ENCODE results near the gene TMEM201.
A peak's percentile ranks its signal among the peaks of the same experiment; 100 is the strongest.

Gene TMEM201

DNA sequence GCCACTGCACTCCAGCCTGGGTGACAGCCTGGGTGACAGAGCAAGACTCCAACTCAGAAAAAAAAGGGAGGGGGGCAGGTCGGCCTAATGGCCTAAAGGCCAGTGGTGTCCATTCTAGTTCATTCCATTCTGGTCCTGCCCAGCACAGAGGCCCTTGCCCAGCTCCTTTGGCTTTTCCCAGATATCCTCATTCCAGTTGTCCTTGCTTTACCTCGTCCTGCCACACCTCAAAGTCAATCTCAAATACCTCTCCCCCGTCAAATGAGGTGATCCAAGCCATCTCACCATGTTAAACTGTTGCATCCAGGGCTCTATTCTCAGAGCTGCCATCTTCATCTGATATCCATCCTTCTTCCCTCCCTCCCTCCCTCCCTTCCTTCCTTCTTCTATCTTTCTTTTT, 42.9 kb downstream of the TMEM201 start:
- Histone ChIP-seq H3K9ac (ENCODE audit: low read length) (no peak overlapping the region), H3K9me3 (ENCODE audit: low read length) (no peaks in the 10 kb centered on the region), H3K27ac (ENCODE audit: low read depth, low read length) (no peak overlapping the region), H3K4me1 (ENCODE audit: insufficient read depth, low read length) (no peaks in the 10 kb centered on the region), H3K36me3 (ENCODE audit: insufficient read depth, low read length) (no peaks in the 10 kb centered on the region), H3K4me3 (ENCODE audit: low read depth in 1 of 2, low read length in 2 of 2) (no peak overlapping the region), H3K27me3 (ENCODE audit: control insufficient read depth in 1 of 2, insufficient read depth in 2 of 2, low read length in 2 of 2) (peaks cover 0 to 3% of the 10 kb centered on the region in 2 donors)

DNA sequence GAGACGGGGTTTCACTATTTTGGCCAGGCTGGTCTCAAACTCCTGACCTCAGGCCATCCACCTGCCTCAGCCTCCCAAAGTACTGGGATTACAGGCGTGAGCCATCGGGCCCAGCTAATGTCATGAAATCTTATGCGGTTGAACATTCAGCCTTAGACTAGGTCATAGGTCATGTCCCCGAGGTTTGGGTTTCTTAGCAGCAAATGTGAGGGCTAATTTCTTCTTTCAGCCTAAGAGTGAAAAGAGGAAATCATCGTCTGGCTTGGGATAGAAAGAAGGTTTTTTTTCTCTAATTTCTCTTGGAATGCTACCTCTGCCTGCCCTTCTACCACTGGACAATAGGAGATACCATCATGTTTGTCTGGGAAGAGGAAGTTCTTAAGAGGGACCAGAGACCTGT, 44.8 kb downstream of the TMEM201 start:
- Histone ChIP-seq H3K9ac (ENCODE audit: low read length) (no peak overlapping the region), H3K9me3 (ENCODE audit: low read length) (no peaks in the 10 kb centered on the region), H3K27me3 (ENCODE audit: control insufficient read depth in 1 of 2, insufficient read depth in 2 of 2, low read length in 2 of 2) (no peaks in the 10 kb centered on the region), H3K4me3 (ENCODE audit: low read depth in 1 of 2, low read length in 2 of 2) (no peak overlapping the region), H3K27ac (ENCODE audit: low read depth, low read length) (no peak overlapping the region), H3K36me3 (ENCODE audit: insufficient read depth, low read length) (no peaks in the 10 kb centered on the region), H3K4me1 (ENCODE audit: insufficient read depth, low read length) (no peaks in the 10 kb centered on the region)

DNA sequence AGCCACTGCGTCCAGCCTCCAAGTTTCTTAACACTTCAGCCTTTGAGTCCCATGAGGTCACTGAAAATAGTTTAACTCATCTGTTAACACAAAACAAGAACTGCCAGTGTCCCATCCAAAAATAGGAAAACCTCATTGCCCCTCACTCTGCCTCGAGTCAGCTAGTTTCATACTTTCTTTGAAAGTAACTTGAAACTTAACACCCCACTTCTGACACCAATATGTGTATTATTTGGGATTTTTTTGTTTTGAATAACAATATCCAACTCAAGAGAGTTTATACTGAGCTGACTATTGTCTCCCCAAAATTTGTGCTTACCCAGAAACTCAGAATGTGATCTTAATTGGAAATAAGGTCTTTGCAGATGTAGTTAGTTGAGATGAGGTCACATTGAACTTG, 45.9 kb downstream of the TMEM201 start:
- H3K9me3 ChIP-seq (ENCODE audit: low read length): no peaks in the 10 kb centered on the region
- no peaks in the 10 kb centered on the region for H3K27me3 ChIP-seq (ENCODE audit: control insufficient read depth in 1 of 2, insufficient read depth in 2 of 2, low read length in 2 of 2)
- no peak overlapping the region for H3K4me3 ChIP-seq (ENCODE audit: low read depth in 1 of 2, low read length in 2 of 2)
- no peak overlapping the region for H3K9ac ChIP-seq (ENCODE audit: low read length)
- H3K36me3 ChIP-seq (ENCODE audit: insufficient read depth, low read length): no peaks in the 10 kb centered on the region
- no peak overlapping the region for H3K27ac ChIP-seq (ENCODE audit: low read depth, low read length)
- no peaks in the 10 kb centered on the region for H3K4me1 ChIP-seq (ENCODE audit: insufficient read depth, low read length)

DNA sequence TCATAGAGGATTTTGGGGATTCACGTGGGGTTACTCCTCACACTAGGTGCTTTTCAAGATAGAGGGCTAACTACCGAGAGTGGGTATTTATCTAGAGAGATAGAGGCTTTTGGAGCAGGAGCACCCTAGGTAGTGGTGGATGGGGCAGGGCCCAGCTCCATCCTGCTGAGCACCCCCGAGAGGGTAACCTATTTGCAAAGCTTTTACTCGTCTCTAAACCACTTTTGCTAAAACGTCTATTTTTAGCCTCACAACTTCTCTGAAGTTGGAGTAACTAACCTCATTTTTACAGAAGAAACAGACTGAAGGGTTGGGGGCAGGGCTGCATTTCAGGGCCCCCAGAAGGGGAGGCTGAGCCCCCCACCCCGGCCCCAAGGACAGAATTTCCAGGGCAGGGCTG, 50.5 kb downstream of the TMEM201 start:
- no peaks in the 10 kb centered on the region for H3K36me3 ChIP-seq (ENCODE audit: insufficient read depth, low read length)
- peaks cover 0 to 7% of the 10 kb centered on the region in 2 donors for H3K27me3 ChIP-seq (ENCODE audit: control insufficient read depth in 1 of 2, insufficient read depth in 2 of 2, low read length in 2 of 2)
- no peak overlapping the region for H3K27ac ChIP-seq (ENCODE audit: low read depth, low read length)
- no peak overlapping the region for H3K9ac ChIP-seq (ENCODE audit: low read length)
- no peaks in the 10 kb centered on the region for H3K4me1 ChIP-seq (ENCODE audit: insufficient read depth, low read length)
- H3K9me3 ChIP-seq (ENCODE audit: low read length): no peaks in the 10 kb centered on the region
- no peak overlapping the region for H3K4me3 ChIP-seq (ENCODE audit: low read depth in 1 of 2, low read length in 2 of 2)

DNA sequence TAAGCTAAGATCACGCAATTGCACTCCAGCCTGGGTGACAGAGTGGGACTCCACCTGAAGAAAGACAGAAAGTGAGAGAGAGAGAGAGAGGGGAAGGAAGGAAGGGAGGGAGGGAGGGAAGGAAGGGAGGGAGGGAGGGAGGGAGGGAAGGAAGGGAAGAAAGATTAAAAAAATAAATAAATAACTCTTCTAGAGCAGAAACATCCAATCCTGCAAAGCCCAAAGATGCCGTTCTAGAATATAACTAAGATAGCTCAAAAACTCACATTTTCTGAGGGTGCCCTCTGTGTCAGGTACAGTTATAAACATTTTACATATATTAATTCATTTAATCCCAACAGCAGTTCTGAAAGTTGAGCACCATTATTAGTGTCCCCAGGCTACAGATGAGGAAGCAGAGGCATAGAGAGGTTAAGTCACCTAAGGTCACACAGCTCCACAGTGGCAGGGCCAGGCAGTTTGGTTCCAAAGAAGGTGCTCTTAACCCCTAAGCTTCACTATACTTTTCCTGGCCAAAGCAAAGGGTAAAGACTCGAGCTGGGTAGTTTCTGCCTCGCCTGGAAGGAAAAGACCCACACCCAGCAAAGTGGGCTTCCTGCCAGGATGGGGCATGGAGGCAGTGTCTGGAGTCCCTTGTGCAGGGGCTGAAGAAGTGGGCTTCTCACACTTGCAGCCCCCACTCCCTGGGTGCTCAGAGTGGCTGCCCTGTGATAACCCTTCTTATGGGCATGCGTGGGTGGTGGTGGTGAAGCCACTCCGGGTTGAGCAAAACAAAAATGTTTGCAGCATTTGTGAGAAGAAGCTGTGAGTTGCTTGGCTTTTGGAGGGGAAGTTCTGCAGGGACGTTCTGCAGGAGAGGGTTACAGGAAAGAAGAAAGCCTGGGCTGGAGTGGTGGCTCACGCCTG, 54.9 kb downstream of the TMEM201 start:
- peaks cover 0 to 7% of the 10 kb centered on the region in 2 donors for H3K27me3 ChIP-seq (ENCODE audit: control insufficient read depth in 1 of 2, insufficient read depth in 2 of 2, low read length in 2 of 2)
- no peak overlapping the region for H3K27ac ChIP-seq (ENCODE audit: low read depth, low read length)
- H3K36me3 ChIP-seq (ENCODE audit: insufficient read depth, low read length): no peaks in the 10 kb centered on the region
- no peak overlapping the region for H3K9ac ChIP-seq (ENCODE audit: low read length)
- H3K4me1 ChIP-seq (ENCODE audit: insufficient read depth, low read length): no peaks in the 10 kb centered on the region
- H3K9me3 ChIP-seq (ENCODE audit: low read length): no peaks in the 10 kb centered on the region
- H3K4me3 ChIP-seq (ENCODE audit: low read depth in 1 of 2, low read length in 2 of 2): no peak overlapping the region

DNA sequence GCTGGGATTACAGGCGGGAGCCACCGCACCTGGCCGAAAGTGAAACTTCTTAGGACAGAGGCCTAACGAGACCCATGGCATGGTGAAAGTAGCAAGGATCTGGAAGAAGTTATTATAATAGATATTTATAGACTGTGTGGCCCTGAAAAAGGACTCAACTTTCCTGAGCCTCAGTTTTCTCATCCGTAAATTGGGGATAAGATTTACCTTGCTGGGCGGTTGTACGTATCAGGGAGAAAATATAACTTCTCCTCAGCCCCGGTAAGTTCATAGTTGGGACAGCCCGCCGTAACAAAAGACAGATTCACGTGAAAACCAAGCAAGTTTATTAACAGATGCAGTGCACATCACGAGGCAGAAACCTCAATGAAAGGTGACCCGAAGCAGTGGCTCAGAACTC, 57.3 kb downstream of the TMEM201 start:
- no peak overlapping the region for H3K9ac ChIP-seq (ENCODE audit: low read length)
- no peaks in the 10 kb centered on the region for H3K36me3 ChIP-seq (ENCODE audit: insufficient read depth, low read length)
- no peak overlapping the region for H3K27ac ChIP-seq (ENCODE audit: low read depth, low read length)
- H3K27me3 ChIP-seq (ENCODE audit: control insufficient read depth in 1 of 2, insufficient read depth in 2 of 2, low read length in 2 of 2): peaks cover 0 to 5% of the 10 kb centered on the region in 2 donors
- no peak overlapping the region for H3K4me3 ChIP-seq (ENCODE audit: low read depth in 1 of 2, low read length in 2 of 2)
- no peaks in the 10 kb centered on the region for H3K4me1 ChIP-seq (ENCODE audit: insufficient read depth, low read length)
- no peaks in the 10 kb centered on the region for H3K9me3 ChIP-seq (ENCODE audit: low read length)

DNA sequence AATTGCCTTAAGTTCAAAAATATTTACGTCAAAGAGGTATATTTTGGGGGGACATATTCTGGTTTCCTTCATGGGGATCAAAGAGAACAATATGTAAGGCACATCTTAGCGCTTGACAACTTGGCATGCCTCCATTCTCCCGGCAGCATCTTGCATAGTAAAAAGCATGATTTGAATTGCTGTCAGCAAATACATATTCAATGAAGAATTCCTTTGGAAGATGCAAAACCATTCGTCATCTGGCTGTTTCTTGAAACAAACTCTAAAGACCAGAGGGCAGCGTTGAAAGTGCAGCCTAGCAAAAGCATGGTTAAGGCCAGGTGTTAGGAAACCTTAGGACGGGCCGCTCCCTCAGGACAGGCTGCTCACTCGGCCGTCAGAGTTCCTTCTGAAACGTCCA, 59.5 kb downstream of the TMEM201 start:
- H3K4me3 ChIP-seq (ENCODE audit: low read depth in 1 of 2, low read length in 2 of 2): no peak overlapping the region
- no peaks in the 10 kb centered on the region for H3K4me1 ChIP-seq (ENCODE audit: insufficient read depth, low read length)
- no peaks in the 10 kb centered on the region for H3K9me3 ChIP-seq (ENCODE audit: low read length)
- no peak overlapping the region for H3K9ac ChIP-seq (ENCODE audit: low read length)
- no peaks in the 10 kb centered on the region for H3K36me3 ChIP-seq (ENCODE audit: insufficient read depth, low read length)
- H3K27ac ChIP-seq (ENCODE audit: low read depth, low read length): no peak overlapping the region
- peaks cover 0 to 19% of the 10 kb centered on the region in 2 donors for H3K27me3 ChIP-seq (ENCODE audit: control insufficient read depth in 1 of 2, insufficient read depth in 2 of 2, low read length in 2 of 2)

DNA sequence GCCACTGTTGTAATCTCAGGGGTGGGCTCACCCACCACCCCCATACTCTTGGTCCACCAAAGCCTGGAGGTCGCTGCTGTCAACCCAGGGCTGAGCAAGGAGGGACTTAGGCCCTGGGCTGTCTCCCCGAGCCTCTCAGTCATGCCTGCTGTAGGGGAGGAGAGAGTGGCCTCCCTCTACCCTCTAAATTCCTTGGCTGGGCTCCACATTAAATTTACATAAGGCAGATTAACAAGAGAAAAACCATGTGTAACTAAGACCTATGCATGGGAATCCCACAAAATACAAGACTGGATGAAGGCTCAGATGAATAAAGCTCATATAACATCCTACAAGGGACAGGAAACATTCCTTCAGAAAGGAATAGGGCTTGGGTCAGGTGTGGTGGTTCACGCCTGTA, 61.1 kb downstream of the TMEM201 start:
- Histone ChIP-seq H3K4me1 (ENCODE audit: insufficient read depth, low read length) (no peaks in the 10 kb centered on the region), H3K27me3 (ENCODE audit: control insufficient read depth in 1 of 2, insufficient read depth in 2 of 2, low read length in 2 of 2) (peaks cover 0 to 26% of the 10 kb centered on the region in 2 donors)

DNA sequence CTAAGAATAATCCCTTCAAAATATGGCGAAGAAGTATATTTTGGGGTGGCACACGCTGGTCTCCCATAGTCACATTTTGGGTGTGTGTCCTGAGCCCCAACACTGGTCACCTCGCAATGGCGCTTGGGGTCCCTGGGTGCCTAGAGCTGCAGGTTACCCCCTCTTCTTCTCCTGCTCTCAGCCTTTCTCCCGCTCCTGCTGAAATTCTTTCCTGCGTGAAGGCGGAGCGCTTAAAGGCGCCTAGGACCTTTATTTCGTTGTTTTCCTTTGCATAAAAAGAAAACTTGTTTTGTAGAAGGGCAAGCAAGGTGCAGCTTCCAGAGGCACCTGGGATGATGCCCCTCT, 62.5 kb downstream of the TMEM201 start:
- no peak overlapping the region for H3K27ac ChIP-seq (ENCODE audit: low read depth, low read length)
- H3K36me3 ChIP-seq (ENCODE audit: insufficient read depth, low read length): no peaks in the 10 kb centered on the region
- peaks cover 0 to 26% of the 10 kb centered on the region in 2 donors for H3K27me3 ChIP-seq (ENCODE audit: control insufficient read depth in 1 of 2, insufficient read depth in 2 of 2, low read length in 2 of 2)
- H3K4me1 ChIP-seq (ENCODE audit: insufficient read depth, low read length): no peaks in the 10 kb centered on the region
- H3K9me3 ChIP-seq (ENCODE audit: low read length): no peaks in the 10 kb centered on the region
- H3K4me3 ChIP-seq (ENCODE audit: low read depth in 1 of 2, low read length in 2 of 2): no peak overlapping the region
- no peak overlapping the region for H3K9ac ChIP-seq (ENCODE audit: low read length)

More for the DNA sequence above, 61.1 kb downstream of the TMEM201 start:
- Histone ChIP-seq H3K9me3 (ENCODE audit: low read length) (no peaks in the 10 kb centered on the region), H3K36me3 (ENCODE audit: insufficient read depth, low read length) (no peaks in the 10 kb centered on the region), H3K27ac (ENCODE audit: low read depth, low read length) (no peak overlapping the region), H3K4me3 (ENCODE audit: low read depth in 1 of 2, low read length in 2 of 2) (no peak overlapping the region), H3K9ac (ENCODE audit: low read length) (no peak overlapping the region)

DNA sequence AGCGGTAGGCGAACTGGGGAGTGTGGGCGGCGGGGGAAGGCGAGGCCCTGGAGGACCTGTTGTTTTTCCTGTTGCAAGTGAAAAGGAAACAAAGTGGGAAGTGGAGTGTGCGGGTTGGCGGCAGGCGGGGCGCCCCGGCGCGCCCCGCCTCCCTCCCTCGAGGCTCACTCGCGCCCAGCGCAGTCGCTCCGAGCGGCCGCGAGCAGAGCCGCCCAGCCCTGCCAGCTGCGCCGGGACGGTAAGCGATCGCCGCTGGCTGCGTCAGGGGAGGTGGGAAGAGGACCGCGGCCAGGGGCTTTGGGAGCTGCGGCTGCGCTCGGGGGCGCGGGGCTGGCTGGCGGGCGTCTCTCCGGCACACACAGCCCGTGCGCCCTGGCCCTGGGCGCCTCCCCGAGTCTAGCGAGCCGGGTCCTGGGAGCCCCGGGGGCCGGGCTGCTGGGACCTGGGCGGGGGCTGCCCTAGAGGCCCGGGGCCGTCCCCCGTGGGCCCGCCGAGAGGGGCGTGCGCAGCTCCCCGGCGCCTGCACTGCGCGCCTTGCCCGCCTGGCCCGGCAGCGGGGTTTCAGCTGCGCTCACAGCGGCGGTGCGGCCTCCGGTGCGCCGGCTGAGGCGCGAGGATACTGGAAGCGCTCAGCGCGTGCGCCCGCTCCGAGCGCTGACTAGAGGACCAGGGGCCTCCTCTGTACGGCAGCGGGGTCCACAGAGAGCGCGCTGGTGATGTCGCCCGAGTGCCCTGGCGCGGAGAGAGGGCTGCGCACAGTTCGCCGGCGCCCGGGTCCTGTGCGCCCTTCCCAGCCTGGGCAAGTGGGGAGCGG, 63.1 kb downstream of the TMEM201 start, which contains the start of gene PIK3CD:
Gene PIK3CD (plus strand): TSS at position 167 of the 814 bp plus-strand sequence. CDS start 58,725 bp downstream, outside the sequence.
- no peaks in the 10 kb centered on the region for H3K36me3 ChIP-seq (ENCODE audit: insufficient read depth, low read length)
- peaks cover 0 to 26% of the 10 kb centered on the region in 2 donors for H3K27me3 ChIP-seq (ENCODE audit: control insufficient read depth in 1 of 2, insufficient read depth in 2 of 2, low read length in 2 of 2)
- H3K27ac ChIP-seq (ENCODE audit: low read depth, low read length): no peak within 1 kb of the TSS
- peak within 1 kb of the TSS in 1 of 2 donors; percentile 38 for H3K4me3 ChIP-seq (ENCODE audit: low read depth in 1 of 2, low read length in 2 of 2)
- no peaks in the 10 kb centered on the region for H3K9me3 ChIP-seq (ENCODE audit: low read length)
- no peaks in the 10 kb centered on the region for H3K4me1 ChIP-seq (ENCODE audit: insufficient read depth, low read length)
- no peak within 1 kb of the TSS for H3K9ac ChIP-seq (ENCODE audit: low read length)

DNA sequence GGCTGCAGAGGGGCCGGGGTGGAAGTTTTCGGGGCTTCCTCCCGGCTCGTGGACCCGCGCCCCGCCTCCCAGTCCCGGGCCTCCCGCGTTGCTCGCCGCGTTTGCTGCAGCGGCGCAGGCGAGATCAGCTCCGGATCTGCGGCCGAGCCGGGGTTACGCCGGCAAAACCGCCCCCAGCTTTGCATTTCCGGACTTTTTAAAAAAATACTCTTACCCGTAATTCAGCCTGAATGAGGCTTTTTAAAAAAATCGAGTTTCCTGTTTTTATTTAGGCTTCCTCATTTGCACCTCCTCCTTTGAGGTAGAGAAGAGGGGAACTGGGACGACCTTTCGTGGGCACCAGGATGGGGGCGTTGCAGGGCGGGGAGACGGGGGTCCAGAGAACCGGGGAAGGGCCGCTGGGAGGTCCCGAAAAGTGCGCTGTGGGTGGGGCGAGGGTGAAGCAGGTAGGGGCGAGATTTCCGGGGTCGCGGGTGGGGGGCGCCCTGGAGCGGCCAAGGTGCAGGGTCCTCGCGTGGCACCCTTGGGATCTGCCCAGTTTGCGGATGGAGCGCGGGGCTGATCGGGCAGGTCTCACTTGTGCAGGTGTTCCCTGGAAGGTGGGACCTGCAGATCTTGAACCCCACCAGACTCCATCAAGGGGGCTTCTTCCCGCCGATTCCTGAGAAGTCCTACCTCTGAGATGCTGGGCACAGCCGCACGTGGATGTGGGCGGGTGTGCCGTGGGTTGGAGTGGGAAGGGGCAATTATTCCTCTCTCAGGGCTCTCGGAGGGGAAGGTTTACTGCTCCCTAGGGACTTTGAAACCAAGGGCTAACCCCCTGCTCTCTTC, 63.9 kb downstream of the TMEM201 start:
- Histone ChIP-seq H3K36me3 (ENCODE audit: insufficient read depth, low read length) (no peaks in the 10 kb centered on the region), H3K4me1 (ENCODE audit: insufficient read depth, low read length) (no peaks in the 10 kb centered on the region), H3K27ac (ENCODE audit: low read depth, low read length) (no peak overlapping the region), H3K9ac (ENCODE audit: low read length) (no peak overlapping the region), H3K9me3 (ENCODE audit: low read length) (no peaks in the 10 kb centered on the region), H3K27me3 (ENCODE audit: control insufficient read depth in 1 of 2, insufficient read depth in 2 of 2, low read length in 2 of 2) (peaks cover 0 to 26% of the 10 kb centered on the region in 2 donors), H3K4me3 (ENCODE audit: low read depth in 1 of 2, low read length in 2 of 2) (peak overlapping the region in 1 of 2 donors; percentile 13)
